DOHH2 (cell line): Measurements from ENCODE around the gene LRRC75A.

ENCODE experiments used
- H3F3A ChIP-seq: fragments of 200-600 bp; sonication (generic), shearing (Covaris generic); 2 replicates; pipeline ENCODE4 v1.6.0; 2016; ENCODE audit warnings: antibody characterized with exemption, mild to moderate bottlenecking; ENCODE audit not compliant: control insufficient read depth, insufficient read depth
- H3K27ac ChIP-seq: fragments of 200-600 bp; sonication (generic); 2 replicates; pipeline ENCODE4 v1.5.1; 2014; ENCODE audit warnings: low read depth, mild to moderate bottlenecking, low read length, moderate library complexity
- H3K27me3 ChIP-seq: fragments of 200-600 bp; sonication (generic); 2 replicates; pipeline ENCODE4 v1.6.1; 2014; ENCODE audit warnings: mild to moderate bottlenecking, low read length, mixed read lengths; ENCODE audit not compliant: control insufficient read depth
- H3K36me3 ChIP-seq: fragments of 200-600 bp; sonication (generic); 2 replicates; pipeline ENCODE4 v1.6.1; 2014; ENCODE audit warnings: mild to moderate bottlenecking, low read length, moderate library complexity, mixed read lengths; ENCODE audit not compliant: control insufficient read depth
- H3K4me1 ChIP-seq: fragments of 200-600 bp; sonication (generic); 2 replicates; pipeline ENCODE4 v1.6.1; 2014; ENCODE audit warnings: mild to moderate bottlenecking, low read length, mixed read lengths; ENCODE audit not compliant: control insufficient read depth
- H3K4me2 ChIP-seq: fragments of 200-600 bp; sonication (generic); 2 replicates; pipeline ENCODE4 v1.6.0; 2014; ENCODE audit warnings: mild to moderate bottlenecking, low read length, moderate library complexity
- H3K4me3 ChIP-seq: fragments of 200-600 bp; sonication (generic); 2 replicates; pipeline ENCODE4 v1.5.1; 2014; ENCODE audit warnings: mild to moderate bottlenecking, low read length, mixed read lengths
- H3K79me2 ChIP-seq: fragments of 200-600 bp; sonication (generic); 2 replicates; pipeline ENCODE4 v1.6.1; 2014; ENCODE audit warnings: mild to moderate bottlenecking, low read length, mixed read lengths; ENCODE audit not compliant: control insufficient read depth
- H3K9me2 ChIP-seq: fragments of 200-600 bp; sonication (generic); replicated peaks from 2 replicates; pipeline ENCODE4 v1.6.1; 2014; ENCODE audit warnings: mild to moderate bottlenecking, low read length, mixed read lengths; ENCODE audit not compliant: control insufficient read depth
- H3K9me3 ChIP-seq: fragments of 200-600 bp; sonication (generic); 2 replicates; pipeline ENCODE4 v1.6.1; 2014; ENCODE audit warnings: antibody characterized with exemption, low read length, mixed read lengths; ENCODE audit not compliant: control insufficient read depth, insufficient read depth
- H4K20me1 ChIP-seq: fragments of 200-600 bp; sonication (generic); 2 replicates; pipeline ENCODE4 v1.6.0; 2014; ENCODE audit warnings: low read depth, mild to moderate bottlenecking, antibody characterized with exemption, low read length, moderate library complexity; ENCODE audit not compliant: control insufficient read depth, insufficient read depth
- CTCF ChIP-seq: fragments of 200-600 bp; sonication (generic); IDR thresholded peaks from one replicate; pipeline ENCODE4 v1.5.1; 2014; ENCODE audit warnings: antibody characterized with exemption, mild to moderate bottlenecking, low read depth, low read length; ENCODE audit not compliant: poor library complexity, severe bottlenecking
- EZH2phosphoT487 ChIP-seq: fragments of 200-600 bp; sonication (generic); IDR thresholded peaks from 2 replicates; pipeline ENCODE4 v1.6.1; 2017; ENCODE audit warnings: borderline replicate concordance, mild to moderate bottlenecking, antibody characterized with exemption, low read length, moderate library complexity, mixed read lengths

LRRC75A gene

DNA sequence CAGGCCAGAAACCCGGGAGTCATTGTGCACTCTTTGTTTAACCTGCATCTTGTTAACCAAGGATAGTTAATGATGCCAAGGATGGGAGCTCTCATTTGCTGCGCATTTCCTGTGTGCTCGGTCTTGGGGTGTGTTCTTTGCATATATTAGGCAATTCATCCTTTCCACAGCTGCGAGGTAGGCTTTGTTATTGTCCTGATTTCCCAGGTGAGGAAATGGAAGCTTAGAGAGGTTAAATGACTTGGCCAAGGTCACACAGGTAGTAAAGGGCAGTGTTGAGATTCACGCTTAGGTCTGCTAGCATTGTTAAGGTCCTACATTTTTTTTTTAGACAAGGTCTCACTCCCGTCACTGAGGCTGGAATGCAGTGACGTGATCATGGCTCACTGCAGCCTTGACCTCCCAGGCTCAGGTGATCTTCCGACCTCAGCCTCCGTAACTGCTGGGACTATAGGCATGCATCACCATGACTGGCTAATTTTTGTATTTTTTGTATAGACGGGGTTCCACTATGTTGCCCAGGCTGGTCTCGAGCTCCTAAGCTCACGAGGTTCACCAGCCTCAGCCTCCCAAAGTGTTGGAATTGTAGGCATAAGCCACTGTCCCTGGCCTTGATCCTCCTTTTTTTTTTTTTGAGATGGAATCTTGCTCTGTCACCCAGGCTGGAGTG is 5.0 kb upstream of the LRRC75A start:
- peaks cover 40% of the 10 kb centered on the region for H3K27me3 ChIP-seq
- H3K9me2 ChIP-seq: no peaks in the 10 kb centered on the region
- no peaks in the 10 kb centered on the region for H4K20me1 ChIP-seq
- H3K79me2 ChIP-seq: no peaks in the 10 kb centered on the region
- no peaks in the 10 kb centered on the region for H3K9me3 ChIP-seq
- no peak overlapping the region for H3K4me2 ChIP-seq
- no peak overlapping the region for H3K4me3 ChIP-seq
- peaks cover 2% of the 10 kb centered on the region; the same call in 1 of the 2 replicates for H3K4me1 ChIP-seq
- H3K36me3 ChIP-seq: no peaks in the 10 kb centered on the region
- TF ChIP-seq CTCF: no peak
- no peak for TF ChIP-seq EZH2phosphoT487
- H3K27ac ChIP-seq: no peak overlapping the region
- no peaks in the 10 kb centered on the region for H3F3A ChIP-seq

GRCh38 chr17:16495980-16496819 is 4.2 kb upstream of the LRRC75A start:
- no peaks in the 10 kb centered on the region for H3F3A ChIP-seq
- H3K9me3 ChIP-seq: no peaks in the 10 kb centered on the region
- no peaks in the 10 kb centered on the region for H3K79me2 ChIP-seq
- H3K27ac ChIP-seq: no peak overlapping the region
- no peaks in the 10 kb centered on the region for H3K36me3 ChIP-seq
- H3K27me3 ChIP-seq: peaks cover 45% of the 10 kb centered on the region
- H4K20me1 ChIP-seq: no peaks in the 10 kb centered on the region
- H3K4me1 ChIP-seq: peaks cover 2% of the 10 kb centered on the region; the same call in 1 of the 2 replicates
- H3K4me2 ChIP-seq: no peak overlapping the region
- no peaks in the 10 kb centered on the region for H3K9me2 ChIP-seq
- H3K4me3 ChIP-seq: no peak overlapping the region
- TF ChIP-seq EZH2phosphoT487 (no peak), CTCF (no peak)

DNA sequence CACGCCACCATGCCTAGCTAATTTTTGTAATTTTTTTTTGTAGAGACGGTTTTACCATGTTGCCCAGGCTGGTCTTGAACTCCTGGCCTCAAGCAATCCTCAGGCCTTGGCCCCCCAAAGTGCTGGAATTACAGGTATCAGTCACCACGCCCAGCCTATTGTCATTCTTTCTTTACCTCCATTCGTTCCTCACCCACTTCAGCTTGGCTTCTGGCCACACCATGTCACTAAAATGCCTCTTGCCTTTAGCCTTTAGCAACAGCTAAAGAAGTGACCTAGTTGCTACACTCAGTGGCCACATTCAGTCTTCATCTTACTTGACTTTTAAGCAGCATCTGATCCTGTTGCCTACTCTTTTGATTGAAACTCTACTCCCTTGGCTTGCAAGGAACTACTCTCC is 3.6 kb upstream of the LRRC75A start:
- Histone ChIP-seq H3K79me2 (no peaks in the 10 kb centered on the region), H4K20me1 (no peaks in the 10 kb centered on the region), H3K27me3 (peaks cover 52% of the 10 kb centered on the region), H3K27ac (no peak overlapping the region), H3K4me2 (no peak overlapping the region), H3K9me3 (no peaks in the 10 kb centered on the region), H3K4me3 (no peak overlapping the region), H3K4me1 (peaks cover 2% of the 10 kb centered on the region; the same call in 1 of the 2 replicates), H3K9me2 (no peaks in the 10 kb centered on the region), H3K36me3 (no peaks in the 10 kb centered on the region), H3F3A (no peaks in the 10 kb centered on the region)
- TF ChIP-seq EZH2phosphoT487 (no peak), CTCF (no peak)
